Measurements from ENCODE around the gene KANK4.

- TF ChIP-seq CTCF (IDR thresholded peaks at IDR 0.05), result no peak
- no peak for TF ChIP-seq POLR2A (IDR thresholded peaks at IDR 0.05)
Observed at GRCh38 chr1:62341089-62341488, 21.9 kb upstream of the KANK4 start.

Data from uterus (tissue), 2 donors.